H1 (cell line): ENCODE data around the gene OR51I1. TPM values are rescaled to one million over a fixed set of nuclear protein-coding genes. Genes with fewer than 3 reads are reported as not detected.

Source experiments
- CTCF ChIA-PET: fragments of 300-600 bp; sonication (Branson Sonifier 250); formaldehyde crosslinking; loops from one replicate; lab custom pipeline; 2021; ENCODE audit not compliant: partially characterized antibody; lab: Charles Lee
- POLR2A ChIA-PET: fragments of 300-600 bp; sonication (Branson Sonifier 250); formaldehyde crosslinking; loops from one replicate; lab custom pipeline; 2021; ENCODE audit warnings: inconsistent platforms; ENCODE audit not compliant: partially characterized antibody; lab: Charles Lee
- DNase-seq, 2 experiments: peaks; one replicate each; pipeline versions ENCODE4 v3.0.0 to v3.0.0-alpha.2; 2010 to 2022; ENCODE audit warnings: low spot score in 2 of 2, low read depth in 1 of 2, mixed read lengths in 1 of 2
- FAIRE-seq: peaks from 2 replicates; lab custom pipeline; 2011; peaks lifted over from hg19 to GRCh38; lab: Jason Lieb, UNC
- H2AFZ ChIP-seq: 2 replicates; pipeline ENCODE4 v1.8.1; 2012; ENCODE audit warnings: low read length, inconsistent platforms
- H2AK5ac ChIP-seq: 2 replicates; pipeline ENCODE4 v1.6.1; 2013; ENCODE audit warnings: low read depth, low read length
- H2BK120ac ChIP-seq: replicated peaks from 2 replicates; pipeline ENCODE3; 2013; ENCODE audit warnings: low read depth, low read length, inconsistent platforms
- H2BK12ac ChIP-seq: 2 replicates; pipeline ENCODE4 v1.6.1; 2013; ENCODE audit warnings: low read depth, low read length
- H2BK15ac ChIP-seq: 2 replicates; pipeline ENCODE4 v1.6.1; 2013; ENCODE audit warnings: low read length
- H2BK20ac ChIP-seq: 2 replicates; pipeline ENCODE4 v1.6.1; 2013; ENCODE audit warnings: low read length
- H2BK5ac ChIP-seq: 2 replicates; pipeline ENCODE4 v1.6.1; 2013; ENCODE audit warnings: low read depth, low read length
- H3K14ac ChIP-seq: 2 replicates; pipeline ENCODE4 v1.6.1; 2013; ENCODE audit warnings: inconsistent platforms; ENCODE audit not compliant: insufficient read length
- H3K18ac ChIP-seq: 2 replicates; pipeline ENCODE4 v1.6.1; 2013; ENCODE audit warnings: low read length; ENCODE audit errors: extremely low read depth
- H3K23ac ChIP-seq: 2 replicates; pipeline ENCODE4 v1.6.1; 2013; ENCODE audit warnings: inconsistent platforms; ENCODE audit not compliant: insufficient read length
- H3K23me2 ChIP-seq: 2 replicates; pipeline ENCODE4 v1.6.1; 2013; ENCODE audit warnings: low read depth, low read length
- H3K27ac ChIP-seq: 2 replicates; pipeline ENCODE4 v1.6.1; 2011; ENCODE audit warnings: low read depth, low read length, inconsistent platforms
- H3K27me3 ChIP-seq, 4 experiments: replicated peaks in 1 of 4; 1 replicate in 1 of 4; 2 replicates in 3 of 4; pipeline versions ENCODE4 v1.6.1 to v1.8.1; 2011 to 2013; ENCODE audit warnings: low read length in 3 of 4, mild to moderate bottlenecking in 3 of 4, inconsistent platforms in 2 of 4, mixed read lengths in 2 of 4, moderate library complexity in 1 of 4; ENCODE audit not compliant: control insufficient read depth in 3 of 4, insufficient read depth in 3 of 4; ENCODE audit errors: extremely low read depth in 1 of 4
- H3K36me3 ChIP-seq, 4 experiments: 2 replicates each; pipeline versions ENCODE4 v1.6.1 to v1.8.1; 2011 to 2013; ENCODE audit warnings: mild to moderate bottlenecking in 4 of 4, low read length in 3 of 4, moderate library complexity in 2 of 4, control low read depth in 1 of 4, inconsistent platforms in 1 of 4; ENCODE audit not compliant: insufficient read depth in 4 of 4, control insufficient read depth in 2 of 4
- H3K4ac ChIP-seq: replicated peaks from 2 replicates; pipeline ENCODE3; 2013; ENCODE audit warnings: low read length, low read depth, mixed read lengths, inconsistent platforms; ENCODE audit not compliant: insufficient read length
- H3K4me1 ChIP-seq, 4 experiments: replicated peaks in 1 of 4; 1 replicate in 1 of 4; 2 replicates in 3 of 4; pipeline versions ENCODE4 v1.6.1 to v1.8.1; 2011 to 2013; ENCODE audit warnings: low read length in 3 of 4, inconsistent platforms in 2 of 4, mixed read lengths in 1 of 4; ENCODE audit not compliant: insufficient read depth in 4 of 4, control insufficient read depth in 3 of 4
- H3K4me2 ChIP-seq, 2 experiments: 2 replicates each; pipeline versions ENCODE4 v1.6.1 to v1.8.1; 2011 to 2013; ENCODE audit warnings: low read depth in 2 of 2, low read length in 2 of 2, control low read depth in 1 of 2, inconsistent platforms in 1 of 2, mild to moderate bottlenecking in 1 of 2; ENCODE audit not compliant: insufficient read depth in 1 of 2
- H3K4me3 ChIP-seq, 4 experiments: fragments of 200-600, 300-600 bp in 1 of 4; sonication (generic), shearing (Covaris generic), sonication (Bioruptor Twin) in 1 of 4; 2 replicates each; pipeline versions ENCODE4 v1.5.1 to v1.8.1; 2011 to 2016; ENCODE audit warnings: low read length in 4 of 4, low read depth in 3 of 4, control low read depth in 2 of 4, inconsistent platforms in 2 of 4, mild to moderate bottlenecking in 2 of 4, mixed read lengths in 1 of 4, moderate library complexity in 1 of 4; ENCODE audit not compliant: insufficient read depth in 2 of 4; ENCODE audit errors: extremely low read depth in 1 of 4
- H3K56ac ChIP-seq: replicated peaks from 2 replicates; pipeline ENCODE3; 2013; ENCODE audit warnings: low read depth, mild to moderate bottlenecking, mixed read lengths, low read length, inconsistent platforms; ENCODE audit not compliant: insufficient read length
- H3K79me1 ChIP-seq: 2 replicates; pipeline ENCODE4 v1.6.1; 2013; ENCODE audit warnings: low read depth, low read length, control low read depth
- H3K79me2 ChIP-seq, 2 experiments: 2 replicates each; pipeline versions ENCODE4 v1.6.1 to v1.8.1; 2012 to 2013; ENCODE audit warnings: low read length in 2 of 2, mild to moderate bottlenecking in 2 of 2, inconsistent platforms in 1 of 2; ENCODE audit not compliant: insufficient read depth in 2 of 2, control insufficient read depth in 1 of 2
- H3K9ac ChIP-seq, 4 experiments: replicated peaks in 1 of 4; 1 replicate in 1 of 4; 2 replicates in 3 of 4; pipeline versions ENCODE4 v1.6.1 to v1.8.1; 2011 to 2013; ENCODE audit warnings: low read depth in 3 of 4, low read length in 3 of 4, control low read depth in 2 of 4, mild to moderate bottlenecking in 2 of 4, moderate library complexity in 2 of 4, inconsistent platforms in 1 of 4; ENCODE audit errors: extremely low read depth in 1 of 4
- H3K9me3 ChIP-seq, 2 experiments: 2 replicates each; pipeline versions ENCODE4 v1.6.1 to v1.8.1; 2012 to 2013; ENCODE audit warnings: mild to moderate bottlenecking in 2 of 2, moderate library complexity in 2 of 2, control low read depth in 1 of 2, inconsistent platforms in 1 of 2, low read depth in 1 of 2, low read length in 1 of 2, mixed read lengths in 1 of 2; ENCODE audit not compliant: insufficient read depth in 2 of 2
- H4K20me1 ChIP-seq, 2 experiments: replicated peaks in 1 of 2; 2 replicates each; pipeline versions ENCODE3 to v1.8.1; 2011 to 2013; ENCODE audit warnings: inconsistent platforms in 2 of 2, low read length in 2 of 2, mild to moderate bottlenecking in 1 of 2; ENCODE audit not compliant: insufficient read depth in 2 of 2, control insufficient read depth in 1 of 2
- H4K5ac ChIP-seq: 2 replicates; pipeline ENCODE4 v1.6.1; 2013; ENCODE audit warnings: low read length, low read depth, mixed read lengths, inconsistent platforms; ENCODE audit not compliant: insufficient read length
- H4K8ac ChIP-seq: 2 replicates; pipeline ENCODE4 v1.8.0; 2013; ENCODE audit warnings: mild to moderate bottlenecking, moderate library complexity, low read length, inconsistent platforms; ENCODE audit not compliant: insufficient read depth; ENCODE audit errors: extremely low read depth
- H4K91ac ChIP-seq: replicated peaks from 2 replicates; pipeline ENCODE3; 2013; ENCODE audit warnings: low read length, mixed read lengths, inconsistent platforms; ENCODE audit not compliant: insufficient read length
- CTCF ChIP-seq, 3 experiments: IDR thresholded peaks; 1 replicate in 2 of 3; 2 replicates in 1 of 3; pipeline versions ENCODE4 v1.5.1 to v1.6.1; 2011; ENCODE audit warnings: low read length in 3 of 3, mild to moderate bottlenecking in 3 of 3, inconsistent platforms in 2 of 3, low read depth in 1 of 3, moderate library complexity in 1 of 3; ENCODE audit not compliant: insufficient read depth in 1 of 3; ENCODE audit errors: control extremely low read depth in 1 of 3
- EGR1 ChIP-seq: IDR thresholded peaks from 2 replicates; pipeline ENCODE4 v1.6.1; 2011; ENCODE audit warnings: low read depth, low read length, borderline replicate concordance
- FOSL1 ChIP-seq: IDR thresholded peaks from 2 replicates; pipeline ENCODE4 v1.6.1; 2011; ENCODE audit warnings: mild to moderate bottlenecking, low read depth, low read length, moderate library complexity; ENCODE audit not compliant: insufficient read depth
- GABPA ChIP-seq: IDR thresholded peaks from 2 replicates; pipeline ENCODE4 v1.6.1; 2011; ENCODE audit warnings: mild to moderate bottlenecking, low read length, moderate library complexity, borderline replicate concordance; ENCODE audit not compliant: insufficient read depth
- JUND ChIP-seq: IDR thresholded peaks from 2 replicates; pipeline ENCODE4 v1.6.1; 2011; ENCODE audit warnings: mild to moderate bottlenecking, improper control_type of control experiment, low read length
- KDM1A ChIP-seq: fragments of 200-600, 300-600 bp; sonication (generic); IDR thresholded peaks from 2 replicates; pipeline ENCODE4 v1.7.1; 2016; ENCODE audit warnings: mild to moderate bottlenecking, low read length, borderline replicate concordance
- RFX5 ChIP-seq: IDR thresholded peaks from 2 replicates; pipeline ENCODE4 v1.6.1; 2011; ENCODE audit warnings: low read depth, low read length, improper control_type of control experiment, borderline replicate concordance
- RXRA ChIP-seq: IDR thresholded peaks from 2 replicates; pipeline ENCODE4 v1.6.1; 2011; ENCODE audit warnings: low read depth, mild to moderate bottlenecking, low read length, moderate library complexity; ENCODE audit not compliant: insufficient read depth
- SAP30 ChIP-seq: fragments of 300-600 bp; sonication (generic); IDR thresholded peaks from 2 replicates; pipeline ENCODE4 v1.7.1; 2012; ENCODE audit warnings: low read length, moderate library complexity, mild to moderate bottlenecking, inconsistent platforms; ENCODE audit not compliant: insufficient read depth, insufficient replicate concordance
- SP4 ChIP-seq: IDR thresholded peaks from 2 replicates; pipeline ENCODE4 v1.6.1; 2012; ENCODE audit warnings: low read length, inconsistent platforms
- TBP ChIP-seq: IDR thresholded peaks from 2 replicates; pipeline ENCODE4 v1.6.1; 2011; ENCODE audit warnings: low read depth, low read length, improper control_type of control experiment
- WGBS, 2 experiments: shearing (Covaris generic) in 1 of 2; methylation state at CpG; one replicate each; pipeline versions ENCODE4 v1.1.6 to v1.1.7; 2013 to 2015; ENCODE audit warnings: low lambda C conversion rate in 2 of 2, mixed read lengths in 2 of 2, inconsistent platforms in 1 of 2, low coverage in 1 of 2, missing lambda C conversion rate in 1 of 2; ENCODE audit not compliant: insufficient replicate concordance in 2 of 2, insufficient coverage in 1 of 2, insufficient read length in 1 of 2; ENCODE audit errors: extremely low coverage in 1 of 2, missing lambda C conversion rate in 1 of 2; 5-methylcytosine and 5-hydroxymethylcytosine counted together
- polyA plus RNA-seq, 7 experiments: library from polyadenylated mRNA; depleted of rRNA in 3 of 7; stranded (reverse) in 5 of 7; unstranded in 2 of 7; fragments of >200 nt in 5 of 7; fragments of 200-250 nt in 2 of 7; gene quantifications; 1 replicate in 5 of 7; 2 replicates in 1 of 7; 4 replicates in 1 of 7; pipeline versions ENCODE4 v1.2.1 to v1.2.3, GENCODE V29; 2011 to 2013; ENCODE audit warnings: missing spikeins in 2 of 7, mixed read lengths in 2 of 7
- total RNA-seq: library from RNA; stranded (reverse); fragmentation: NEBNext Ultra II Directional; extraction: Animal tissue kit (Norgen Biotek cat#: 25700); gene quantifications from 2 replicates; pipeline ENCODE4 v1.2.1, GENCODE V29; 2021

OR51I1 gene
- total and polyA plus RNA-seq, 2 of the 8 experiments (the other 6 are each of a cell fraction or from before 2014, with no cell fraction given): not detected

GRCh38 chr11:5449023-5449422 is 7.7 kb upstream of the OR51I1 start, which contains the start of gene OR51I2:
Gene OR51I2, plus strand, starts transcription at chr11:5449323. Its CDS starts 4,166 bp downstream, at chr11:5453489.
- Histone ChIP-seq H3K9me3 (no peaks in the 10 kb centered on the region), H3K4me2 (no peak within 1 kb of the TSS), H3K4me3 (no peak within 1 kb of the TSS), H2BK5ac (no peak within 1 kb of the TSS), H3K36me3 (no peaks in the 10 kb centered on the region), H3K23ac (no peak within 1 kb of the TSS), H4K8ac (no peak within 1 kb of the TSS), H3K14ac (no peak within 1 kb of the TSS), H2BK15ac (no peak within 1 kb of the TSS), H3K79me2 (no peaks in the 10 kb centered on the region), H3K9ac (no peak within 1 kb of the TSS), H3K56ac (no peak within 1 kb of the TSS), H2AK5ac (no peak within 1 kb of the TSS), H3K23me2 (no peaks in the 10 kb centered on the region), H4K91ac (no peak within 1 kb of the TSS), H3K79me1 (no peaks in the 10 kb centered on the region), H2BK120ac (no peak within 1 kb of the TSS), H2BK12ac (no peak within 1 kb of the TSS), H3K4ac (no peak within 1 kb of the TSS), H3K4me1 (0 out of 7 replicates have a peak, but pooled peaks cover 0 to 2% (median 0%) of the 10 kb centered on the region in 4 experiments), H2AFZ (no peak within 1 kb of the TSS), H4K20me1 (no peaks in the 10 kb centered on the region), H3K18ac (no peak within 1 kb of the TSS), H3K27ac (no peak within 1 kb of the TSS), H2BK20ac (no peak within 1 kb of the TSS), H3K27me3 (no peaks in the 10 kb centered on the region), H4K5ac (no peak within 1 kb of the TSS)
- WGBS, 2 experiments: 87% methylated on average over 2 of the region's 2 CpGs; no CpG with 5 or more reads in 1 of the 2 experiments
- ChIA-PET CTCF (interaction anchor here (1.0 to 1.5 kb wide), 4 partner anchors 11 to 151 kb away, joined by 3 read pairs; no protein-coding TSS in a partner anchor), POLR2A (no interaction called here)
- no peak for TF ChIP-seq KDM1A
- TF ChIP-seq CTCF (IDR thresholded peaks at IDR 0.05; ENCODE audit: control extremely low read depth in 1 of 3, insufficient read depth in 1 of 3, low read depth in 1 of 3, low read length in 3 of 3): no peak
- TF ChIP-seq GABPA: no peak
- TF ChIP-seq TBP: no peak
- TF ChIP-seq SAP30: no peak
- TF ChIP-seq FOSL1: no peak
- TF ChIP-seq JUND: no peak
- no peak for TF ChIP-seq RFX5
- no peak for TF ChIP-seq RXRA
- no peak for TF ChIP-seq SP4
- no peak for TF ChIP-seq EGR1
- FAIRE-seq: no peak
- no peak for DNase-seq
